Activated naive CD4-positive, alpha-beta T cell treated with Interleukin-2 at 50 U/mL for 16 hours (primary cell): ENCODE results near the gene FA2H.
"Not testable (repeated sequence)": the region's sequence is repeated elsewhere in the genome, so short reads cannot be mapped to it uniquely, and the experiment has no call there.

Experiments
- DNase-seq: peaks from one replicate; pipeline ENCODE4 v3.0.0-alpha.2; 2020

Gene FA2H

DNA sequence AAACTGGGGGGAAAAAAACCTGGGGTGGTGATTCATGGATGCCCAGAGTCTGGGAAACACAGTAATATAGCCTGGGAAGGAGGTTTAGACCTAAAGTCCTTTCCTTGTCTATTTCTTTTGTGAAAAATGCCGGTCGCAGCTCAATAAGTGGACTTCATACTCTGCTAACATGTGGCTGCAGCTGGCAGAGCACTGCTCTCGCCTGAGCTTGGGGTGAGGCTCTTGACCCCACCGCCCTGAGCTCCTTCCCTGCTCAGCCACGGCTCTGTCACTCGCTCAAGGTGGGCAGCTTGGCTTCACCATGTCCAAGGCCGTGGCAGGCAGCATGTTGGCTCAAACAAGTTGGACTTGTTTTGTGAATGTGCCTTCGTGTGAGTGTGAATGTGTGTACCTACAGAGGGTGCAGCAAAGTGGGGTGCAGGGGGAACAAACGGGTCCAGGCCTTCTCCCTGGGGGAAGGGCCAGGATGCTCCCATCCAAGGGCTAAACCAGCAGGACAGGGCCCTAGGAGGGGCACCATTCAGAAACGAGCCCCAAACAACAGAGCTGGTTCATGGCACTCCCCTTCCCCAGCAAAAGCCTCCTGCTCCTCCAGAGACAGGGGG lies 4.9 kb downstream of the FA2H start:
- DNase-seq: no peak

DNA sequence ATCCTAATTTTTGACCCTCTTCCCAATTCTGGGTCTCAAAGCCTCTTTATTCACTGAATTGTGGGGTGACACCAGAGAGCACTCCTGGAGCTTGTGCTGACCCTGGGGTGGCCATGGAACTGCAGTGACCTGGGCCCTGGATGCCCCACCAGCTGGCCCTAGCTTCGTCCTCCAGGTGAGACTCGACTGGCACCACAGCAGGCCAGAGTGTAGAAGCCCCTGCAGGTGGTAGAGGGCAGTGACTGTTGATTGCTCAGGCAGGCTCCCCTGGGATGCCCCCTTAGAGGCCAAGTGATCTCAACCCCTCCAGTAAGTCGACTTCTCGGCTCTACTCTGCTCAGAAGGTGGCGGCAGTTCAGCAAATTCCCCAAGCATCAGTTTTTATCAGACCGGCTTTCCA lies 6.4 kb downstream of the FA2H start:
- DNase-seq: no peak

DNA sequence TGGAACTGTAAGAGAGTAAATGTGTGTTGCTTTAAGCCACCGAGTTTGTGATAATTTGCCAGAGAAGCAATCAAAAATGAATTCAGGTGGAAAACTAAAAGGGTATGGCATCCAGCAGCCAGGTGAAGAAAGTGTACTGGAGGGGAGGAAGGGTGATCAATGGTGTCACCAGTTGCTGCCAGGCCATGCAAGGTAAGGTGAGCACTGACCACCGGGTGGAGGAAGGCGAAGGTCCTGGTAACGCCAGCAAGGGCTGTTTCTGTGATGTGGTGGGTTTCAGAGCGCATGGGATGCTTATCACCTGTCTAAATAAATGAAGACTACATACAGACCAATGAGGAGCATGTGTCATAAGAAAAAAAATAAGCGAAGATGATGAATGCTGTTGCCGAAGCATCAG lies 6.9 kb downstream of the FA2H start:
- DNase-seq: no peak

DNA sequence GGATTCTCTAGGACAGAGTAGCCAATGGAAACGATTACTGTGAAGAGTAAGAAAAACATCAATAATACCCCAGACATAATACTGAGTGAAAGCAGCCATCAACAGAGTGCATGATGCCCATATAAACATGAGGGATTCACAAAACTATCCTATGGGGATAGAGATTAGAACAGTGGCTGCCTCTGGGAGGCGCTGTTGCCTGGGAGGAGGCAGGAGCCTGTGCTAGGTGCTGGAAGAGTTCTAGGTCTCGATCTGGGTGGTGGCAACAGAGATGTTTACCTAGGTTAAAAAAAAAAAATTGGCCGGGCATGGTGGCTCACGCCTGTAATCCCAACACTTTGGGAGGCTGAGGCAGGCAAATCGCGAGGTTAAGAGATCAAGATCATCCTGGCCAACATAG lies 7.9 kb downstream of the FA2H start:
- DNase-seq: no peak

DNA sequence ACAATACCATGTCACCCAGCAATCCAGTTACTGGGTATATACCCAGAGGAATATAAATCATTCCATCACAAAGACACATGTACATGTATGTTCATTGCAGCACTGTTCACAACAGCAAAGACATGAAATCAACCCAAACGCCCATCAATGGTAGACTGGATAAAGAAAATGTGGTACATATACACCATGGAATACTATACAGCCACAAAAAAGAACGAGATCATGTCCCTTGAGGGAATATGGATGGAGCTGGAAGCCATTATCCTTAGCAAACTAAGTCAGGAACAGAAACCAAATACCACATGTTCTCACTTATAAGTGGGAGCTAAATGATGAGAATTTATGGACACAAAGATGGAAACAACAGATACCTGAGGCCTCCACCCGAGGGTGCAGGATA lies 10.4 kb downstream of the FA2H start:
- DNase-seq: not testable (repeated sequence)

DNA sequence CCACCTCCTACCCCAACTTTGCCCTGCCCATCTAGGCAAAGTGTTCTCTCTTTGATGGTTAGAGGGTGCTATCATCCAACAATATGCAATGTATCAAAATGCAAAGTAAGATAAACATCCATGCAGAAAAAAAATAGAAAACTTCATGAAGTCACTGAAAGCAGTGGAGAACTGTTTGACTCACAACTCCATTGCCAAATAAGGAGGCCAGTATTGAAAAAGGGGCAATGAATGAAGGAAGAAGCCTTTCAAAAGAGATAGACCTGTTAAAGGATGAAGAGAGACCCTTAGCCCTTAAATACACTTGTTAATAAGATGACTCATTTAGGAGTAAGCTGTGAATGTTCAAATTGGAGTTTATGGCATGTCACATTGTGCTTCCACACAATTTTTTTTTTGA lies 13.0 kb downstream of the FA2H start:
- DNase-seq: no peak

DNA sequence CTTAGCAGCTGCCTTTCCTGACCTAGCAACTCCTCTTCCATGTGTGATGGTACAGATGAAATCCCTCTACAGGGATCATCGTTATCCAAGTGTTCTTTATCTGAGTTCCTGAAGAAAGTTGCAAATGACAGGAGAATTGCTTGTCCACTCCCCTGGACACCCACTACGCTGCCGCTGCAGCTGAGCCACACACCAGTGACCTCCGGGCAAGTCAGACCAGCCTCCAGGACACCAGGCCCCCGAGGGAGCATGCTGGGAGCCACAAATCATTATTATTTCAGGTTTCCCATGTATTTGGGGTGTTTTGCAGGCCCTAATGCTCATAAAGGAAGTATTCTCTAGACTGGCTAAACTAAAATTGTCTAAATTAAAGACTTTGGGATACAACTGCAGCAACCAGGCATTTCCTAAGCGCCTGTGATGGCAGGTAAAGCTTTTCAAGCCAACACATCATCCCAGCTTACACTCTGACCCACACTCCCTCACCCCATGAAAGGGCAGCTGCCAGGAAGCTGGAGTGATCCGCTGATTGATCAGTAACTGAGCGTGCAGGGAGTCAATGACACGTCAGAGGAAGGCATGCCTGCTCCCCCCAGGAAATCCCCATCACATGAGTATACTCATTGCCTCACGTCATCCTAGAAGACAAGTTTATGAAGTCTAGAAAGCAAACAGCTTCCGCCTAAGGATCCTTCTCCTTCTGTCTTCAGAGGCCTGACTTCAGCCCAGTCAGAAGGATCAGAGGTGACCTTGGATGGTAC lies 14.4 kb downstream of the FA2H start:
- DNase-seq: no peak

DNA sequence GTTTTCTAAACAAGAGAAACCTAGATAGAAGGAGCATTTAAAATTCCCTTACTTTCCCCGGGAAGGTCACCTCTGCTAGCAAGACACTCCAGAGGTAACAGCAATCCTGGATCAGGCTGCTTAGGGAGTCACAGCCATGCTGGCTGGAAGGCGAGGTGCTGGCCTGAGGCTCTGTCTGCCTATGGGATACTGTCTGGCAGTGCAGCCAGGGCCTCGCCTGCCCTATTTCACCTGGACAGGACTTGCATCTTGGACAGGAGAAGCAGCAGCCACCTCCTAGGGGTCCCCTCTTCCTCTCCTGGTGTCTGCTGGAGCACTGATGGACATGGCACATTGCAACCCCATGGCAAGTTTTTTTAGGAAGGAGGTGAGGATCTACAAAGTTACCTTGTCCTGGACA lies 15.1 kb downstream of the FA2H start:
- no peak for DNase-seq

DNA sequence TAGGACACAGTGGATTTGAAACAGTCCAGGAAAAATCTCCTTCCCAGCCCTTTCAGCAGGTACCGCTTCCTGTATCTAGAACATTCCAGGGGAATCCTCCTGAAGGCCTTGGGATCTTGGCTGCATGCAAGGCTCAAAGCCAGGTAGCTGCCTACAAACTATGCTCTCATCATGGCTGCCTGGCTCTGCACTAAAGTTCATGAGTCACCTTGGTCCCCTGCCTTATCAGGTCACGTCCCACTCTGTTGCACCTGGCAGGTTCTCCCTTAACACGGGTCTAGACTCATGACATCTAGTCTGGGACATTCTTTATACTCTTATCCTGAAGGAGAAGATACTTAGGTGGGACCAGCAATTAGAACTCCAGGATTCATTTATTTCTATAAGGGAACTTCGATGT lies 15.8 kb downstream of the FA2H start:
- DNase-seq: no peak

DNA sequence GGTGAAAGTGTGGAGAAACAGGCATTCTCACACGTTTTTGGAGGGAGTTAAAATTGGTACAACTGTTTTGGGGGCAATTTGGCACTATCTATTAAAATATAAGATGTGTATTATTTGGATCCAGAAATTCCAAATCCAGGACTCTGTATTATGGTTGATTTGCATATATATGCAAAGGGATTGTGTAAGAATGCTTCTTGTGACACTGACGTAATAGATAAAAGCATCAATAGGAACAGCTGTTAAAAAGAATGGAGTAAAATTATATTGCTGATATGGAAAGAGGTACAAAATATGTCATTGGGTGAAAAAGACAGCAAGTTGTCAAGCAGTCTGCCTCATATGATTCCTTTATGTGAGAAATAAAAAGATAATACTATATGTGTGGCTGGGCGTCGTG lies 17.3 kb downstream of the FA2H start:
- no peak for DNase-seq

DNA sequence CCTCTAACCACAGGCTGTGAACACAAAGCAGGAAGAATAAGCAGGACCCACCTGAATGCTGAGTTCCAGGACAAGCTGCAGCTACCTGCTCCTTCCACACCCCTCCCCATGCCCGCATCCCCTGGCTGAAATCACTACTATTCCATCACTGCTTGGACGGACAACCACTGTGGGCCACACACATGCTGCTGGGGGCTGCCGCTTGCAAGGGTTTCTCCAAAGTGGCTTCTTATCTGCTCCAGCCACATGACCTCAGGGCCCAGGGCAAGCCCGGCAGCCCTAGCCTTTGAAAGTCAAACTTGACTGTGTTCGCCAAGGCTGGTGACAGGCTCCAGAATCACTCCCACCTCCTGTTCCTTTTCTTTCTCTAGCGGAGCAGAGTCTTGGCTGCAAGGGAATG lies 18.4 kb downstream of the FA2H start:
- no peak for DNase-seq

DNA sequence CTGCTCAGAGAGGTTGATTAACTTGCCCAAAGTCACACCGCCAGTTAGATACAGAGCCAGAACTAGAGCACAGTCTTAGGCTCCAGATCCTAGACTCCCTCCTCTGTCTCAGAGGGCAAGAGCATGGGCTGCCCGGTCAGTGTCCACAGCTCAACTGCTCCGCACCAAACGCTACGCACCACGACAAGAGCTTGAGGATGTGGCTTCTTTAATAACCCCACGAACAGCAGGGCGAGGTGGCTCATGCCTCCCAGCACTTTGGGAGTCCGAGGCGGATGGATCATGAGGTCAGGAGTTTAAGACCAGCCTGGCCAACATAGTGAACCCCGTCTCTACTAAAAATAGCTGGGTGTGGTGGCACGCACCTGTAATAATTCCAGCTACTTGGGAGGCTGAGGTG lies 21.4 kb downstream of the FA2H start:
- no peak for DNase-seq

DNA sequence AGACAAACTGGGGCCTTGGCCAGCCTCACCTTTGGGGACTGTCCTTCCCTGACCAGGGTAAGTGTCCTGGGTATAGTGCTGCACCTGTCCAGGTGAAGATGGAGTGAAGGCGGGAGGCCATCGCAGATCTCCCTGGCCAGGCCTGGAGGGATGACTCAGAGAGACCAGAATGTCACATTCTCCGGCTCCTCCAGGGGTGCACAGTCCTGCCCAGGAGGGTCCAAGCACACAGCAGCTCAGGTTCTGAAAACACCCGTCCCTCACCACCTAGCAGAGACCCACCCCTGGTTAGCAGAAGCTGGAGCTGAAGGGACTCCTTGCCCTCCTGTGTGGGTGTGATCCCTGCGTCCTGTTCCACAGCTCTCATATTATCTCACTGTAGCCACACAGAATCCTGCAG lies 21.9 kb downstream of the FA2H start:
- DNase-seq: no peak

DNA sequence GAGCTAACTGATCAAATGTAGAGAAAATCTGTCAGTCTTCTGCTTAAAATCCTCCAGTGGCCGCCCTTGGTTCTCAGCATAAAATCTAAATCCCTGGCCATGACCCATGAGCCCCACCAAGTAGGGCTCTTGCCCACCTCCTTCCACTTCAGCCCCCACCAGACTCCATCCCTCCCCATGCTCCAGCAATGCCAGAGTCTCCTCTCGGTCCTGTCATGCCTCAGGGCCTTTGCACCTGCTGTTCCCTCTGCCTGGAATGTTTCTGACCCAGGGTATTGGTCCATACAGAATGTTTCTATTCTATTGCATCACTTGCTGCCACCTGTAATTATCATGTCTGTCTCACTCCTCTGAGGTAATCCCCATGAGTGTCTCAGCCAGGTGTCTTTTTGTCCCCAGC lies 22.4 kb downstream of the FA2H start:
- DNase-seq: no peak

DNA sequence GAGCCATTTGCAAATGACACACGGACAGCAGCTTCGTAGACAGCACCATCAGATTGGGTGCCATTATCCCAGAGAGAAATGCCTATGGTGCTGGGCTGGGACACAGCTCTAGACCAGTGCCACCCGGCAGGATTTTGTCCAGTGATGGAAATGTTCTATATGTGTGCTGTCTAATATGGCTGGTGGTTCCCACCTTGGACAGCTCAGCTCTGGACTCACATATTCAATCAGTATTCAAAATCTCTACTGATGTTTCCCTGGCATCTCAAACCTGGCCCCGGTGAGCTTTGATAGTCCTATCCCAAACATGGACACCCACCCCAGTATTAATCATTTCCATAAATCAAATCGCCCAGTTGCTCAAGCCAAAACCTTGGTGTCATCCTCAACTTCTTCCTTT lies 23.0 kb downstream of the FA2H start:
- DNase-seq: no peak

DNA sequence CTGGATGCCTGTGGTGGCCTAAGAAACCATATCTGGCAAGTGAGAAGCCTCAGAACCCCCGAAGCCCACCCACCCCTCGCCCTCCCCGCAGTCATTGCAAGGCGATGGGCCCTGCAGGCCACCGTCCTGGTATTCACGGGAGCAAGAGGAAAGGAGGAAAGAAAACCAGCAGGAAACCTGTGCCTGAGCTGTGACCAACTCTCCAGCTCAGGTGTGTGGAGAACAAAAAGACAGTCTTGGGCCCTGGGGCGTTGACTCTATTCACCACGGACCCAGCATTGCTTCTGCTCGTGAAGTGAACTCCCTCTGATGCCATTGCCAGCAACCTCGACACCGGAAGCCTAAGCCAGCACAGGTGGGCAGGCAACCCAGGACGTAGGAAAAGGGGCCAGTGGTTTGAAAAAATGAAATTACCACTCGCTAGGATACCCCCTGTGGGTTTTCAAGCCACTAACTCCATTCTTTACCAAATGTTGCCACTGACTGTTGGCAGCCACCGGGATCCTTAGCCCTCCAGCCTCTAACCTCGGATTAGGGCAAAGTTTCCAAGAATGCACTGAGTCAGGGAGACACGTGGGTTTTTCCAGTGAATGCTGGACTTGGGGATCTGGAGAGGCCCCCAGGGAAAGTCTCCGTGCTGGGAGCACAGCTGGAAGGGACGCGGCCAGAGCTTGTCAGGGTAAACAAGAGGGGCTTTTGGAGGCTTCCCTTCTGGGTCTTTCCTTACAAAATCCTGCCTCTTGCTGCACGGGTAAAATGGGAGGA lies 25.1 kb downstream of the FA2H start:
- DNase-seq: no peak

DNA sequence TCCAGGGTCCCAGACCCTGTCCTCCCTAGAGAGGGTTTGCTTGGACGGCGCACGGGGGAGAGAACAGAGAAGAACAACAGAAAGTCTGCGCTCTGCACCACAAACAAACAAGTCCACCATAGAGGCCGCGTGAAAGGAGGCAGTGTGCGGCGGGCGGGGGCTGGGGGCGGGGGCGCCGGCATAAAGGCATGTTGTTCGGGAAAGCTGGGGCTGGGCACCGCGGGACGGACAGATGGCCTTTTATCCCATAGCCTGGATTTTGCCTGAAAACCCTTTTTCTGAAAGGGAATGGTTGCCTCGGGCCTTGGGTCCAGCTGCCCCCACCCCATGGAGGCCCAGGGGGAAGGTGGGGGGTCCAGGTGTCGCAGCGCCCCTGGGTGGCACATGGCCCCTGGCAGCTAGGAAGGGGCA lies 26.0 kb downstream of the FA2H start:
- no peak for DNase-seq

DNA sequence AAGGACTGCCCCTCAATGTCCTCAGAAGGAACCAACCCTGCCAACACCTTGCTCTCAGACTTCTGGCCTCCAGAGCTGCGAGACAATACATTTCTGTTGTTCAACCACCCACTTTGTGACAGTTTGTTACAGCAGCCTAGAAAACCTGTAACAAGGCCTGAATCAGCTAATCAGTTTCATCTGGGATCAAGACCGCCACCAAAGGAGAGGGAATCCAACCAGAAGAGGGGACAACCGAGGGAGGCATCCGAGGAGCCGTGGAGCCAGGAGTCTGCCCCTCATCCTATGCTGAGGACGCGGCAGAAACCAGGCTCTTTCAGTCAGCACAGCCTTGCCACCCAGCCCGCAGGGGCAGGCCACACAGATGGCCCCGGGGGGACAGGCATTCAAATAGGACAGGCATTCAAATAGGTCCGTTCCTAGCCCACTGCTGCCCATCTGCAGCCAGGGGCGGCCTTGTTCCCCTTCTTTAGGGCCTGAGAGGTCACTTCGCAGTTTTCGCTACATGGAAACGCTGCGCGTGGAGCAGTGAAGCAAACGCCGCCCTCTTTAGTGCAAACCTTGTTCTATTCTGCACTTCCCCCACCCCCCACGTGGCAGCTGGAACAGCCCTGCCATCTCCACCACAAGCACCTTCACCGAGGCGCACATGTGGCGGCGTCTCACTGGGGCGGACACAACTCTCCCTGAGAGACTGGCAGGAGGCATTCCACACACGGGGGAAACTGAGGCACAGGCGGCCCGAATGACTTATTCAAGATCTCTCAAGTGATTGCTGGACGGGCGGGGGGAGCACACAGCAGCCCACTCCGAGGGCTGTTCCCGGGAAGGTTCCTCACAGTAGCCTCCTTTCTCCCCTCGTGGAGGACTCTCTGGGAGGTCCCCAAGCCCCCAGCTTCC lies 26.7 kb downstream of the FA2H start:
- no peak for DNase-seq

DNA sequence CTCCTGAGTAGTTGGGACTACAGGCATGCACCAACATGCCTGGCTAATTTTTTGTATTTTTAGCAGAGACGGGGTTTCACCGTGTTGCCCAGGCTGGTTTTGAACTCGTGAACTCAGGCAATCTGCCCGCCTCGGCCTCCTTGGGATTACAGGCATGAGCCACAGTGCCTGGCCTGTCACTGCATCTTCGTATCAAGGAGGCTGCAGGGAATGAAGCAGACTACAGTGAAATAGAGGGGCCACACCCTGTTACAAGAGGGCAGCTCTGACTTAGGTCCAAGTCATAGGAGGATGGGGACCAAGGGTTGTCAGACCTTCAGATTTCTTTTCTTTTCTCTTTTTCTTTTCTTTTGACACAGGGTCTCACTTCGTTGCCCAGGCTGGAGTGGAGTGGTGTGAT lies 28.7 kb downstream of the FA2H start:
- DNase-seq: no peak

DNA sequence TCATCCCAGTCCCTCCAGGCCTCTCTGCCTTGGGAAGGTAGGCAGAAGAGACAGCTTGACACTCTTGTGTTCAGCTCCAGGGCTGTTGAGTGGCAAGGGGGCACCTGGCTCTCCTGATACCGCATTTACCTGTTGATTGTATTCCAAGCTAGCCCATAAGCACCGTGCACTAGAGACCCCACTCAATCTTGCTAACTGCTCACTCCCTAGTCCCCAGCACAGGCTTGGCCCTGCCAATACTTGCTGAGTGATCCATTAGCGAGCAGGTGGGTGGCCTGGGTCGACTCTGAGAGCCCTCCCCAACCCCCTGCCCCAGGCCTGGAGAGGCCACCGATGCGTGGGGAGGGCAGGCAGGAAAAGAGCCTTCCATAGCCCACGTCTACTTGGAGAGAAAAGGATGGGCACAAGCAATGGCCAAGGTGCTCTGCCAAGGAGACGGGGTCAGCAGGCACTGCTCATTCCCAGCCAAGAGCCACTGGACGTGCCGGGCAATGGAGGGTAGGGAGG lies 29.5 kb downstream of the FA2H start:
- DNase-seq: no peak

DNA sequence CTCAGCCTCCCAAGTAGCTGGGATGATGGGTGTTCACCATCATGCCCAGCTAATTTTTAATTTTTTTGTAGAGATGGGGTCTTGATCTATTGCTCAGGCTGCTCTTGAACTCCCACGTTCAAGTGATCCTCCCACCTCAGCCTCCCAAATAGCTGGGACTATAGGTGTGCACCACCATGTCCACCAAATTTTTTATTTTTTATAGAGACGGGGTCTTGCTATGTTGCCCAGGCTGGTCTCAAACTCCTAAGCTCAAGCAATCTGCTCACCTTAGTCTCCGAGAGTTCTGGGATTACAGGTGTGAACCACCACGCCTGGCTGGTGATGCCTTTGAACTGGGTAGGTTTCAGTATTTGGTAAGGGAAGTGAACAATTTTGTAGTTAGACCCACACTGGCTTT lies 30.1 kb downstream of the FA2H start:
- no peak for DNase-seq

DNA sequence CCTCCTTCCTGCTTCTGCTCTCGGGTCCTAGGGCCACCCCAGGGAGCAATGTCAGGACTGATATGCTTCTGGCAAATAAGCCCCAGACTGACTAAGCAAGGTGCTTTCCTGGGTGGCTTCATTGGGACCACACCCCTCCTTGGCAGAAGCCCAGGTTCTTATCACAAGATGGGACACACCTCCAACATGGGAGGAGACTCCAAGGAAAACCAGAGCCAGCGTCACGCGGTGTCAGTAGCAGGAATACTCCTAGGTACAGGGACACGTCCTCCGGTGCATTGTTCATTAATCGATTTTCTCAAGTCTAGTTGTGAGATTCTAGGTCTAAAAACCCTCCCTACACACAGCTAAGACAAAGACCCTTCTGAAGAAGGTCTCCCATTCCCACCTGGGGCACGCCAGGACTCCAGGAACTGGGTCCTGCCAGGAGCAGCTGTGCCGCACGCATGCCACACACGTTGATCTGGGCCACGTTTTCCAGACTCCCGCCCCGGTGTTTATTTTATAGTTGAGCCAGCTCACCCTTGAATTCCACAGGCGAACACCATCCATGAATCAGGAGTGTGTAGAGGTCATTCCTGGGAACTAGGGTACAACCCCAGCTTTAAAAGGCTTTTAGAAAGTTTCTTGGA lies 30.8 kb downstream of the FA2H start:
- DNase-seq: no peak
